Esophagus mucosa (tissue), 1 donor: ENCODE measurements around the gene SCLY. TPM values are rescaled to one million over a fixed set of nuclear protein-coding genes. Genes with fewer than 3 reads are reported as not detected.
"Not testable (repeated sequence)": the region's sequence is repeated elsewhere in the genome, so short reads cannot be mapped to it uniquely, and the experiment has no call there.

Experiments used
- ATAC-seq: fragments of 200-7000 bp; cut with Tn5 transposase; one replicate; pipeline ENCODE4 v1.9.1; 2020
- total RNA-seq: library from RNA; stranded (reverse); gene quantifications from one replicate; pipeline ENCODE4 v1.2.4, GENCODE V29; 2023
- donor health status: DM: yes; HTN: yes; CAD: no.

The SCLY gene
- total RNA-seq, 1 donor from 2014 or later, result 8.9 TPM

- ATAC-seq, result no peak
Measured at GRCh38 chr2:238040918-238041317, 19.9 kb upstream of the SCLY start.

GRCh38 chr2:238042090-238042489 is 18.7 kb upstream of the SCLY start:
- no peak for ATAC-seq

- ATAC-seq, result peak; percentile 84
Measured at GRCh38 chr2:238042849-238043584, 17.8 kb upstream of the SCLY start.

GRCh38 chr2:238043851-238044250 is 16.9 kb upstream of the SCLY start:
- no peak for ATAC-seq

GRCh38 chr2:238045575-238045974 is 15.2 kb upstream of the SCLY start:
- ATAC-seq, result no peak

- ATAC-seq, result no peak
Measured at GRCh38 chr2:238046725-238047270, 14.0 kb upstream of the SCLY start.

- no peak for ATAC-seq
Measured at GRCh38 chr2:238053191-238053776, 7.5 kb upstream of the SCLY start.

GRCh38 chr2:238055841-238056240 is 5.0 kb upstream of the SCLY start:
- ATAC-seq, result no peak

- ATAC-seq, result not testable (repeated sequence)
Measured at GRCh38 chr2:238057696-238058575, 2.9 kb upstream of the SCLY start.

GRCh38 chr2:238059505-238059904 is 1.3 kb upstream of the SCLY start:
- no peak for ATAC-seq

GRCh38 chr2:238060096-238060541 is 682 bp upstream of the SCLY start:
- ATAC-seq, result no peak

- ATAC-seq, result peak; percentile 11
Measured at GRCh38 chr2:238061315-238062202, 758 bp downstream of the SCLY start.

- ATAC-seq, result no peak
Measured at GRCh38 chr2:238063414-238064189, 2.8 kb downstream of the SCLY start.

GRCh38 chr2:238064376-238064775 is 3.6 kb downstream of the SCLY start:
- no peak for ATAC-seq

- ATAC-seq, result no peak
Measured at GRCh38 chr2:238065071-238065846, 4.5 kb downstream of the SCLY start.

GRCh38 chr2:238066218-238066617 is 5.4 kb downstream of the SCLY start:
- ATAC-seq, result no peak

GRCh38 chr2:238066718-238067117 is 5.9 kb downstream of the SCLY start:
- ATAC-seq, result not testable (repeated sequence)

- ATAC-seq, result no peak
Measured at GRCh38 chr2:238067939-238068338, 7.1 kb downstream of the SCLY start.

GRCh38 chr2:238069021-238069709 is 8.4 kb downstream of the SCLY start:
- no peak for ATAC-seq

GRCh38 chr2:238069877-238070276 is 9.1 kb downstream of the SCLY start:
- no peak for ATAC-seq
